GM18951 (cell line): ENCODE results near the gene ZNF771.

Source experiments
- POLR2A ChIP-seq: IDR thresholded peaks from 4 replicates; pipeline ENCODE4 v1.6.1; 2011; ENCODE audit warnings: mild to moderate bottlenecking; ENCODE audit not compliant: insufficient read length, insufficient read depth; ENCODE audit errors: extremely low read depth
- in situ Hi-C: fragments of 300-500 bp; cut with MboI; formaldehyde crosslinking; loops from one replicate; pipeline ENCODE4 v1.12.0; 2022; ENCODE audit warnings: low sequenced_read_pairs, mixed read lengths, inconsistent platforms; ENCODE audit not compliant: unreplicated experiment

The ZNF771 gene

GRCh38 chr16:30407102-30407803 lies at the start of gene ZNF771:
TSS of gene ZNF771 (plus strand) at chr16:30407606. CDS start at chr16:30408054, 448 bp downstream.
- in situ Hi-C loops, result loop anchor here (25.0 kb wide), 2 partner anchors 195 to 945 kb away; partner anchors contain the start of genes BOLA2, SLX1B and SULT1A4
- TF ChIP-seq POLR2A, result peak; percentile 84

- in situ Hi-C loops, result no loop called here
- TF ChIP-seq POLR2A, result no peak
Measured at GRCh38 chr16:30357715-30358576, 49.5 kb upstream of the ZNF771 start.

GRCh38 chr16:30358577-30358936 lies 48.8 kb upstream of the ZNF771 start:
- in situ Hi-C loops, result no loop called here

GRCh38 chr16:30358990-30359870 lies 48.2 kb upstream of the ZNF771 start:
- in situ Hi-C loops, result no loop called here
- TF ChIP-seq POLR2A, result no peak

More at GRCh38 chr16:30358577-30358936, 48.8 kb upstream of the ZNF771 start:
- TF ChIP-seq POLR2A, result no peak

- TF ChIP-seq POLR2A, result no peak
- in situ Hi-C loops, result no loop called here
Measured at GRCh38 chr16:30359871-30360170, 47.6 kb upstream of the ZNF771 start.

- in situ Hi-C loops, result no loop called here
- TF ChIP-seq POLR2A, result no peak
Measured at GRCh38 chr16:30361180-30361579, 46.2 kb upstream of the ZNF771 start.

GRCh38 chr16:30365200-30365599 lies 42.2 kb upstream of the ZNF771 start:
- in situ Hi-C loops, result no loop called here
- no peak for TF ChIP-seq POLR2A

GRCh38 chr16:30366511-30366910 lies 40.9 kb upstream of the ZNF771 start:
- in situ Hi-C loops, result no loop called here
- no peak for TF ChIP-seq POLR2A

- TF ChIP-seq POLR2A, result no peak
- in situ Hi-C loops, result no loop called here
Measured at GRCh38 chr16:30367349-30368009, 39.9 kb upstream of the ZNF771 start.

GRCh38 chr16:30368122-30368791 lies 39.1 kb upstream of the ZNF771 start:
- in situ Hi-C loops, result no loop called here
- peak; percentile 4 for TF ChIP-seq POLR2A

- in situ Hi-C loops, result no loop called here
- TF ChIP-seq POLR2A, result no peak
Measured at GRCh38 chr16:30368792-30369090, 38.7 kb upstream of the ZNF771 start.
